ENCODE results near the gene PRKCZ.

Gene PRKCZ

GRCh38 chr1:2084306-2084705 is 34.1 kb downstream of the PRKCZ start:
- TF ChIP-seq CTCF (IDR thresholded peaks at IDR 0.05; ENCODE audit: insufficient read depth, low read depth, low read length, missing control alignments) = no peak
- DNase-seq (ENCODE audit: low read depth) = no peak
- no peak overlapping the region for H3K4me3 ChIP-seq (ENCODE audit: low read depth, low read length)

GRCh38 chr1:2085080-2085479 is 34.9 kb downstream of the PRKCZ start:
- no peak overlapping the region for H3K4me3 ChIP-seq (ENCODE audit: low read depth, low read length)
- DNase-seq (ENCODE audit: low read depth) = no peak
- TF ChIP-seq CTCF (IDR thresholded peaks at IDR 0.05; ENCODE audit: insufficient read depth, low read depth, low read length, missing control alignments) = no peak

GRCh38 chr1:2086446-2087078 is 36.4 kb downstream of the PRKCZ start:
- no peak for TF ChIP-seq CTCF (IDR thresholded peaks at IDR 0.05; ENCODE audit: insufficient read depth, low read depth, low read length, missing control alignments)
- H3K4me3 ChIP-seq (ENCODE audit: low read depth, low read length) = no peak overlapping the region
- DNase-seq (ENCODE audit: low read depth) = no peak

GRCh38 chr1:2087766-2088165 is 37.6 kb downstream of the PRKCZ start:
- TF ChIP-seq CTCF (IDR thresholded peaks at IDR 0.05; ENCODE audit: insufficient read depth, low read depth, low read length, missing control alignments) = no peak
- no peak overlapping the region for H3K4me3 ChIP-seq (ENCODE audit: low read depth, low read length)
- DNase-seq (ENCODE audit: low read depth) = no peak

GRCh38 chr1:2088458-2088857 is 38.2 kb downstream of the PRKCZ start:
- TF ChIP-seq CTCF (IDR thresholded peaks at IDR 0.05; ENCODE audit: insufficient read depth, low read depth, low read length, missing control alignments) = no peak
- no peak for DNase-seq (ENCODE audit: low read depth)
- H3K4me3 ChIP-seq (ENCODE audit: low read depth, low read length) = no peak overlapping the region

GRCh38 chr1:2089051-2089450 is 38.8 kb downstream of the PRKCZ start:
- no peak for DNase-seq (ENCODE audit: low read depth)
- H3K4me3 ChIP-seq (ENCODE audit: low read depth, low read length) = no peak overlapping the region
- TF ChIP-seq CTCF (IDR thresholded peaks at IDR 0.05; ENCODE audit: insufficient read depth, low read depth, low read length, missing control alignments) = no peak

- DNase-seq (ENCODE audit: low read depth) = no peak
- no peak overlapping the region for H3K4me3 ChIP-seq (ENCODE audit: low read depth, low read length)
- no peak for TF ChIP-seq CTCF (IDR thresholded peaks at IDR 0.05; ENCODE audit: insufficient read depth, low read depth, low read length, missing control alignments)
Observed at GRCh38 chr1:2090216-2090890, 40.1 kb downstream of the PRKCZ start.
